Chondrocyte (in vitro differentiated cells): ENCODE measurements around the gene HBQ1. TPM values are rescaled to one million over a fixed set of nuclear protein-coding genes. Genes with fewer than 3 reads are reported as not detected.
"Not testable (repeated sequence)": the region's sequence is repeated elsewhere in the genome, so short reads cannot be mapped to it uniquely, and the experiment has no call there.

ENCODE experiments used
- DNase-seq: peaks from one replicate; pipeline ENCODE4 v3.0.0; 2021; ENCODE audit warnings: mixed read lengths, low spot score
- H3K27ac Mint-ChIP-seq: one replicate; pipeline ENCODE4 v1.8.0; 2021; ENCODE audit warnings: mild to moderate bottlenecking, moderate library complexity, mixed read lengths; ENCODE audit not compliant: unreplicated experiment
- H3K27me3 Mint-ChIP-seq: 2 replicates; pipeline ENCODE4 v1.8.0; 2021; ENCODE audit warnings: low read depth, mixed read lengths
- H3K36me3 Mint-ChIP-seq: 2 replicates; pipeline ENCODE4 v1.8.0; 2021; ENCODE audit warnings: low read depth, mixed read lengths
- H3K4me1 Mint-ChIP-seq: 2 replicates; pipeline ENCODE4 v1.8.0; 2021; ENCODE audit warnings: low read depth, mild to moderate bottlenecking, mixed read lengths
- H3K4me3 Mint-ChIP-seq: one replicate; pipeline ENCODE4 v1.8.0; 2021; ENCODE audit warnings: mild to moderate bottlenecking, moderate library complexity, mixed read lengths; ENCODE audit not compliant: unreplicated experiment
- H3K9me3 Mint-ChIP-seq: 2 replicates; pipeline ENCODE4 v1.8.0; 2021; ENCODE audit warnings: low read depth, mixed read lengths
- CTCF ChIP-seq: fragments of 200-600 bp; sonication (generic); IDR thresholded peaks from 2 replicates; pipeline ENCODE4 v1.5.0; 2021; ENCODE audit warnings: antibody characterized with exemption, mild to moderate bottlenecking, moderate library complexity
- total RNA-seq: library from RNA; stranded (reverse); gene quantifications from 3 replicates; pipeline ENCODE4 v1.2.1, GENCODE V29; 2021

Gene HBQ1
- total RNA-seq, 1 donor from 2014 or later = not detected

- Mint-ChIP-seq H3K9me3 (no peaks in the 10 kb centered on the region), H3K27ac (no peak overlapping the region)
Measured at GRCh38 chr16:162271-162991, 17.8 kb upstream of the HBQ1 start.

GRCh38 chr16:163139-163538 lies 17.1 kb upstream of the HBQ1 start:
- peaks cover 31% of the 10 kb centered on the region for H3K27me3 Mint-ChIP-seq
- not testable (repeated sequence) for DNase-seq, H3K9me3 Mint-ChIP-seq, H3K4me1 Mint-ChIP-seq, H3K4me3 Mint-ChIP-seq, H3K36me3 Mint-ChIP-seq, H3K27ac Mint-ChIP-seq

More at GRCh38 chr16:162271-162991, 17.8 kb upstream of the HBQ1 start:
- H3K4me3 Mint-ChIP-seq = no peak overlapping the region
- no peak for TF ChIP-seq CTCF
- no peak for DNase-seq
- H3K27me3 Mint-ChIP-seq = peaks cover 33% of the 10 kb centered on the region
- peaks cover 1% of the 10 kb centered on the region for H3K36me3 Mint-ChIP-seq
- peaks cover 6% of the 10 kb centered on the region for H3K4me1 Mint-ChIP-seq

- H3K36me3 Mint-ChIP-seq, H3K27ac Mint-ChIP-seq, H3K9me3 Mint-ChIP-seq, H3K4me3 Mint-ChIP-seq, H3K4me1 Mint-ChIP-seq, DNase-seq: not testable (repeated sequence)
- peaks cover 33% of the 10 kb centered on the region for H3K27me3 Mint-ChIP-seq
Measured at GRCh38 chr16:163696-164095, 16.6 kb upstream of the HBQ1 start.

- H3K27me3 Mint-ChIP-seq = peaks cover 32% of the 10 kb centered on the region
- not testable (repeated sequence) for H3K4me3 Mint-ChIP-seq, H3K36me3 Mint-ChIP-seq, DNase-seq, H3K4me1 Mint-ChIP-seq, H3K27ac Mint-ChIP-seq, H3K9me3 Mint-ChIP-seq
Measured at GRCh38 chr16:164134-164823, 16.0 kb upstream of the HBQ1 start.

GRCh38 chr16:164827-165538 lies 15.3 kb upstream of the HBQ1 start:
- no peak overlapping the region for H3K27ac Mint-ChIP-seq
- H3K4me1 Mint-ChIP-seq = peaks cover 10% of the 10 kb centered on the region
- H3K9me3 Mint-ChIP-seq = no peaks in the 10 kb centered on the region
- DNase-seq = no peak
- peak overlapping the region; percentile 9 for H3K4me3 Mint-ChIP-seq
- peaks cover 29% of the 10 kb centered on the region for H3K27me3 Mint-ChIP-seq
- no peaks in the 10 kb centered on the region for H3K36me3 Mint-ChIP-seq
- no peak for TF ChIP-seq CTCF

GRCh38 chr16:165539-166374 lies 14.5 kb upstream of the HBQ1 start, which contains the start of gene HBM:
Gene HBM, plus strand, starts transcription at chr16:165978. Its CDS starts 20 bp downstream, at chr16:165998.
- H3K27ac Mint-ChIP-seq = no peak within 1 kb of the TSS
- H3K9me3 Mint-ChIP-seq = no peaks in the 10 kb centered on the region
- peak within 1 kb of the TSS; percentile 9 for H3K4me3 Mint-ChIP-seq
- no peaks in the 10 kb centered on the region for H3K36me3 Mint-ChIP-seq
- DNase-seq = no peak
- no peak for TF ChIP-seq CTCF
- H3K27me3 Mint-ChIP-seq = peaks cover 33% of the 10 kb centered on the region
- H3K4me1 Mint-ChIP-seq = peaks cover 12% of the 10 kb centered on the region
